DND-41 (cell line): ENCODE measurements around the gene MANEA.

ENCODE experiments used
- ATAC-seq: fragments of 200-7000 bp; cut with Tn5 transposase; 3 replicates; pipeline ENCODE4 v1.9.1; 2021; ENCODE audit warnings: low read depth; ENCODE audit not compliant: insufficient read depth
- DNase-seq: peaks from one replicate; pipeline ENCODE4 v3.0.0-alpha.2; 2020
- H2AFZ ChIP-seq: 2 replicates; pipeline ENCODE4 v1.6.0; 2012; ENCODE audit warnings: low read depth, low read length
- H3K27ac ChIP-seq: 2 replicates; pipeline ENCODE4 v1.5.1; 2012; ENCODE audit warnings: low read length, inconsistent platforms
- H3K27me3 ChIP-seq: fragments of 200-600 bp; sonication (generic); 2 replicates; pipeline ENCODE4 v1.6.0; 2012; ENCODE audit warnings: low read length, mild to moderate bottlenecking, inconsistent platforms; ENCODE audit not compliant: insufficient read depth, poor library complexity
- H3K36me3 ChIP-seq: 2 replicates; pipeline ENCODE4 v1.5.1; 2012; ENCODE audit warnings: low read length, inconsistent platforms; ENCODE audit not compliant: insufficient read depth
- H3K4me1 ChIP-seq: 2 replicates; pipeline ENCODE4 v1.5.1; 2012; ENCODE audit warnings: mild to moderate bottlenecking, low read length; ENCODE audit not compliant: insufficient read depth
- H3K4me2 ChIP-seq: 2 replicates; pipeline ENCODE4 v1.6.0; 2012; ENCODE audit warnings: mild to moderate bottlenecking, moderate library complexity, low read length, inconsistent platforms; ENCODE audit not compliant: insufficient read depth
- H3K4me3 ChIP-seq, 2 experiments: fragments of 200-600 bp in 1 of 2; shearing (Covaris generic) in 1 of 2; 2 replicates each; pipeline ENCODE4 v1.5.1; 2012 to 2016; ENCODE audit warnings: inconsistent platforms in 2 of 2, low read length in 2 of 2, mild to moderate bottlenecking in 2 of 2, low read depth in 1 of 2, moderate library complexity in 1 of 2
- H3K79me2 ChIP-seq: 2 replicates; pipeline ENCODE4 v1.6.0; 2012; ENCODE audit warnings: low read length, inconsistent platforms; ENCODE audit not compliant: insufficient read depth
- H3K9ac ChIP-seq: 2 replicates; pipeline ENCODE4 v1.6.0; 2012; ENCODE audit warnings: low read depth, mild to moderate bottlenecking, inconsistent platforms, low read length, moderate library complexity
- H3K9me3 ChIP-seq: 2 replicates; pipeline ENCODE4 v1.5.1; 2012; ENCODE audit warnings: low read length, moderate library complexity, mild to moderate bottlenecking, inconsistent platforms; ENCODE audit not compliant: insufficient read depth, severe bottlenecking
- H4K20me1 ChIP-seq: 2 replicates; pipeline ENCODE4 v1.6.0; 2012; ENCODE audit warnings: low read length; ENCODE audit not compliant: insufficient read depth
- EZH2 ChIP-seq: IDR thresholded peaks from 3 replicates; pipeline ENCODE4 v1.6.1; 2012; ENCODE audit warnings: borderline replicate concordance, low read depth, mild to moderate bottlenecking, moderate library complexity, low read length, inconsistent platforms; ENCODE audit not compliant: severe bottlenecking
- TF ChIP-seq, protein P1 (sequence below): IDR thresholded peaks from 2 replicates; pipeline ENCODE4 v1.5.1; 2012; ENCODE audit warnings: borderline replicate concordance, low read length, moderate library complexity, mild to moderate bottlenecking; ENCODE audit not compliant: poor library complexity, severe bottlenecking; ENCODE audit errors: extremely low read depth

Gene MANEA

DNA sequence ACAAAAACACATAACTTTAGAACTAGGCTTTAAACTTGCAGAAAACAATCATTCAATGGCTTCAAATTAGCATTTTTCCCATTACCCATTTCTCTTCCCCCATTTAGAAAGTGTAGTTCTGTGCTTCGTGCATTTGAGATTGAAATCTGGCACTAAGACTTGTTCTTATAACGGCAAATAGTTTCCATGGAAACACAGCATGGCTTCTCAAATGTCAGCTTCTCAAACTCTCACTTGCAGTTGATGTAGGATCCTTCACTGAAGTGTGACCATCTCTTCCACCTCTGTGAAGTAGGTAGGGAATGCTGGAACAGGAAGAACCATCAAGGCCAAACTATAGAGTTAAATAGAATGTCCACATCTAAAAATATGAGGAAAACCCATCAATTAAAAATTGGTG lies 52.2 kb downstream of the MANEA start:
- no peaks in the 10 kb centered on the region for H3K36me3 ChIP-seq
- no peak for TF ChIP-seq EZH2
- TF ChIP-seq, protein P1, sequence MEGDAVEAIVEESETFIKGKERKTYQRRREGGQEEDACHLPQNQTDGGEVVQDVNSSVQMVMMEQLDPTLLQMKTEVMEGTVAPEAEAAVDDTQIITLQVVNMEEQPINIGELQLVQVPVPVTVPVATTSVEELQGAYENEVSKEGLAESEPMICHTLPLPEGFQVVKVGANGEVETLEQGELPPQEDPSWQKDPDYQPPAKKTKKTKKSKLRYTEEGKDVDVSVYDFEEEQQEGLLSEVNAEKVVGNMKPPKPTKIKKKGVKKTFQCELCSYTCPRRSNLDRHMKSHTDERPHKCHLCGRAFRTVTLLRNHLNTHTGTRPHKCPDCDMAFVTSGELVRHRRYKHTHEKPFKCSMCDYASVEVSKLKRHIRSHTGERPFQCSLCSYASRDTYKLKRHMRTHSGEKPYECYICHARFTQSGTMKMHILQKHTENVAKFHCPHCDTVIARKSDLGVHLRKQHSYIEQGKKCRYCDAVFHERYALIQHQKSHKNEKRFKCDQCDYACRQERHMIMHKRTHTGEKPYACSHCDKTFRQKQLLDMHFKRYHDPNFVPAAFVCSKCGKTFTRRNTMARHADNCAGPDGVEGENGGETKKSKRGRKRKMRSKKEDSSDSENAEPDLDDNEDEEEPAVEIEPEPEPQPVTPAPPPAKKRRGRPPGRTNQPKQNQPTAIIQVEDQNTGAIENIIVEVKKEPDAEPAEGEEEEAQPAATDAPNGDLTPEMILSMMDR, result no peak
- no peak overlapping the region for H2AFZ ChIP-seq
- no peaks in the 10 kb centered on the region for H3K79me2 ChIP-seq
- no peaks in the 10 kb centered on the region for H3K4me1 ChIP-seq
- H3K27ac ChIP-seq, result no peak overlapping the region
- H3K27me3 ChIP-seq, result no peaks in the 10 kb centered on the region
- DNase-seq, result no peak
- ATAC-seq, result no peak
- H3K9me3 ChIP-seq, result no peaks in the 10 kb centered on the region
- no peaks in the 10 kb centered on the region for H4K20me1 ChIP-seq
- no peak overlapping the region for H3K4me3 ChIP-seq
- H3K9ac ChIP-seq, result no peak overlapping the region
- H3K4me2 ChIP-seq, result no peak overlapping the region

DNA sequence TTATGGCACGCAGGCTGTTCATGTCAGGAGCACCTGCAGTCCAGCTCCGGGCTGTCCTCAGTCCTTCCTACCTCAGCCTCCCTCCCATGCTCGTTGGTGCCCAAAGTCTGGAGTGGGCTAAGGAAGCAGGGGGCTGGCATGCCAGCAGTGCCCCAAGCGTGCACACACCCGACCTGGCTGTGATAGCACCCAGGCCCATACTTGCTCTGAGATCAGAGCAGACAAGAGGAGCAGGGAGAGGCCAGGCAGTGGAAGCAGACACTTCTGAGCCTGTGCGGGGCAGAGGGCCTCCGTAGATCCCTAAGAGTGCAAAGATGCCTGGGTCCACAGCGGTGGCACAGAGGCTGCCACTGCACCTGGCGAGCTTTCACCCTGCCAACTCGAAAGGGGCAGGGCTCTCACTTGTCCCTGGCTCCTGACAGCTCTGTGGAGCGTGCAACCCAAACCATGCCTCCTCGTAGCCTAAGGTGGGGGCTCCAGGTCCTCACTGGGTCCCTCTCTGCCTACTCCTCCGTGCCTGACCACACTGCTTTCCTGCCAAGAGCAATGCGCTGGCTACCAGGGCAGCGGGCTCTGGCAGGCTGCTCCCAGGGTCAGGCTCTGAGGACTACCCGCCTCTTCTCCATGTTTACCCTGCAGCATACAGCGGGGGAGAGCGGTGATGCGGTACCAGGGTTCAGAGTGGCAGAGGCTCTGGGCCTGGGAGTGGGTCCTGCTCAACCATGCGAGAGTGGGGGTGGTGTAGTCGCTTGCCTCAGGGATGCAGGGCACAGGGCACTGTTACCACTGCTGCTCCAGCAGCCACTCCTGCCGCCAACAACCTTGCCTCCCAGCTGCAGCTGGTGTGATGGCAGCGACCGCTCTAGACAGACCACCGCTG lies 59.5 kb downstream of the MANEA start:
- Histone ChIP-seq H3K27me3 (no peaks in the 10 kb centered on the region), H3K9ac (no peak overlapping the region), H3K9me3 (no peaks in the 10 kb centered on the region), H3K4me3 (no peak overlapping the region), H4K20me1 (no peaks in the 10 kb centered on the region), H3K4me2 (no peak overlapping the region), H3K36me3 (no peaks in the 10 kb centered on the region), H3K4me1 (no peaks in the 10 kb centered on the region), H3K27ac (no peak overlapping the region), H2AFZ (no peak overlapping the region), H3K79me2 (no peaks in the 10 kb centered on the region)
- TF ChIP-seq EZH2, result no peak
- TF ChIP-seq, protein P1, result no peak
- no peak for ATAC-seq
- DNase-seq, result no peak

DNA sequence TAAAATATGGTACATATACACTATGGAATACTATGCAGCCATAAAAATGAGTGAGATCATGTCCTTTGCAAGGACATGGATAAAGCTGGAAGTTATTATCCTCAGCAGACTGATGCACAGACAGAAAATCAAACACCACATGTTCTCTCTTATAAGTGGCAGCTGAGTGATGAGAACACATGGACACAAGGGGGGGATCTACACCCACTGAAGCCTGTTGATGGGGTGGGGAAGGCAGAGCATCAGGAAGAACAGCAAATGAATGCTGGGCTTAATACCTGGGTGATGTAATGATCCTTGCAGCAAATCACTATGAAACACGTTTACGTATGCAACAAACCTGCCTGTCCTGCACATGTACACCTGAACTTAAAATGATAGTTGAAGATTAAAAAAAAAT lies 71.3 kb downstream of the MANEA start:
- DNase-seq (no peak), ATAC-seq (no peak)

More for the DNA sequence above, 71.3 kb downstream of the MANEA start:
- H3K27me3 ChIP-seq, result no peaks in the 10 kb centered on the region
- no peaks in the 10 kb centered on the region for H4K20me1 ChIP-seq
- H3K36me3 ChIP-seq, result no peaks in the 10 kb centered on the region
- H3K4me1 ChIP-seq, result no peaks in the 10 kb centered on the region
- H3K9me3 ChIP-seq, result no peaks in the 10 kb centered on the region
- H3K4me3 ChIP-seq, result no peak overlapping the region
- no peak overlapping the region for H3K27ac ChIP-seq
- no peak overlapping the region for H3K4me2 ChIP-seq
- H3K9ac ChIP-seq, result no peak overlapping the region
- TF ChIP-seq, protein P1, result no peak
- no peak for TF ChIP-seq EZH2
- no peaks in the 10 kb centered on the region for H3K79me2 ChIP-seq
- H2AFZ ChIP-seq, result no peak overlapping the region
